ENCODE measurements around the gene TLNRD1.

Gene TLNRD1

GRCh38 chr15:80977627-80978036, 23.1 kb upstream of the TLNRD1 start:
- peak; percentile 80 for DNase-seq (ENCODE audit: low spot score)

- DNase-seq (ENCODE audit: low spot score), result no peak
These were observed 21.9 kb upstream of the TLNRD1 start for GRCh38 chr15:80978685-80979329.

- no peak for DNase-seq (ENCODE audit: low spot score)
These were observed 21.1 kb upstream of the TLNRD1 start for GRCh38 chr15:80979538-80980200.

GRCh38 chr15:80982205-80982604, 18.5 kb upstream of the TLNRD1 start:
- no peak for DNase-seq (ENCODE audit: low spot score)

- no peak for DNase-seq (ENCODE audit: low spot score)
These were observed 17.9 kb upstream of the TLNRD1 start for GRCh38 chr15:80982839-80983238.

GRCh38 chr15:80984856-80985255, 15.9 kb upstream of the TLNRD1 start:
- DNase-seq (ENCODE audit: low spot score), result no peak

GRCh38 chr15:80985981-80986380, 14.7 kb upstream of the TLNRD1 start:
- DNase-seq (ENCODE audit: low spot score), result no peak

GRCh38 chr15:80986487-80986886, 14.2 kb upstream of the TLNRD1 start:
- no peak for DNase-seq (ENCODE audit: low spot score)

- DNase-seq (ENCODE audit: low spot score), result no peak
These were observed 12.5 kb upstream of the TLNRD1 start for GRCh38 chr15:80988148-80988796.

- no peak for DNase-seq (ENCODE audit: low spot score)
These were observed 11.6 kb upstream of the TLNRD1 start for GRCh38 chr15:80989081-80989517.

GRCh38 chr15:80989518-80990478, 10.9 kb upstream of the TLNRD1 start, which contains the start of gene MESD:
MESD (minus strand) TSS chr15:80989819; CDS start chr15:80989791, 28 bp downstream.
- peak; percentile 96 for DNase-seq (ENCODE audit: low spot score)

- DNase-seq (ENCODE audit: low spot score), result no peak
These were observed 9.8 kb upstream of the TLNRD1 start for GRCh38 chr15:80990955-80991354.

- no peak for DNase-seq (ENCODE audit: low spot score)
These were observed 9.3 kb upstream of the TLNRD1 start for GRCh38 chr15:80991421-80991820.

GRCh38 chr15:80992006-80992405, 8.7 kb upstream of the TLNRD1 start:
- no peak for DNase-seq (ENCODE audit: low spot score)

- DNase-seq (ENCODE audit: low spot score), result no peak
These were observed 8.3 kb upstream of the TLNRD1 start for GRCh38 chr15:80992441-80992840.

- no peak for DNase-seq (ENCODE audit: low spot score)
These were observed 4.5 kb upstream of the TLNRD1 start for GRCh38 chr15:80996247-80996646.

- DNase-seq (ENCODE audit: low spot score), result no peak
These were observed 3.0 kb upstream of the TLNRD1 start for GRCh38 chr15:80997692-80998091.

- no peak for DNase-seq (ENCODE audit: low spot score)
These were observed 2.5 kb upstream of the TLNRD1 start for GRCh38 chr15:80998251-80998650.

- DNase-seq (ENCODE audit: low spot score), result no peak
These were observed 1.1 kb upstream of the TLNRD1 start for GRCh38 chr15:80999623-81000036.

- DNase-seq (ENCODE audit: low spot score), result peak; percentile 65
These were observed 539 bp upstream of the TLNRD1 start for GRCh38 chr15:81000144-81000623.

- DNase-seq (ENCODE audit: low spot score), result peak; percentile 28
These were observed 657 bp downstream of the TLNRD1 start for GRCh38 chr15:81001152-81002008.
